Uterus (tissue), 4 donors: ENCODE results near the gene C16orf82. TPM values are rescaled to one million over a fixed set of nuclear protein-coding genes. Genes with fewer than 3 reads are reported as not detected.

ENCODE experiments used
- DNase-seq, 2 donors: peaks; one replicate each; pipeline ENCODE4 v3.0.0-alpha.2; 2019 to 2020
- H3K27ac ChIP-seq, 2 donors: fragments of 200-600 bp; sonication (generic); 1 replicate in 1 of 2; 2 replicates in 1 of 2; pipeline ENCODE4 v1.5.1; 2016 to 2018
- H3K27me3 ChIP-seq, 2 donors: fragments of 200-600 bp; sonication (generic); one replicate each; pipeline ENCODE4 v1.5.1; 2018 to 2019; ENCODE audit warnings: control low read depth in 1 of 2
- H3K36me3 ChIP-seq, 2 donors: fragments of 200-600 bp; sonication (generic); one replicate each; pipeline ENCODE4 v1.5.1; 2019; ENCODE audit warnings: control low read depth in 1 of 2
- H3K4me1 ChIP-seq, 2 donors: fragments of 200-600 bp; sonication (generic); one replicate each; pipeline ENCODE4 v1.5.1; 2018 to 2019; ENCODE audit warnings: control low read depth in 1 of 2
- H3K4me3 ChIP-seq, 2 donors: fragments of 200-600 bp; sonication (generic); 1 replicate in 1 of 2; 2 replicates in 1 of 2; pipeline ENCODE4 v1.5.1; 2018 to 2019; ENCODE audit warnings: mild to moderate bottlenecking in 1 of 2
- H3K9me3 ChIP-seq, 2 donors: fragments of 200-600 bp; sonication (generic); one replicate each; pipeline ENCODE4 v1.5.1; 2019; ENCODE audit warnings: control low read depth in 1 of 2
- POLR2A ChIP-seq, 2 donors: fragments of 450-650 bp; IDR thresholded peaks; one replicate each; pipeline ENCODE4 v1.6.1; 2016; ENCODE audit warnings: antibody characterized with exemption in 2 of 2, mild to moderate bottlenecking in 1 of 2, moderate library complexity in 1 of 2
- intact Hi-C: fragments of 100-400 bp; cut with DNase I; formaldehyde crosslinking; loops from one replicate; pipeline ENCODE4 v1.15.1; 2023; ENCODE audit warnings: low total_unique reads
- total RNA-seq, 4 donors: library from RNA; depleted of rRNA in 3 of 4; stranded (reverse); fragments of >200 nt in 3 of 4; gene quantifications; one replicate each; pipeline versions ENCODE4 v1.1.0 to v1.2.4, GENCODE V29; 2014 to 2023
- TF ChIP-seq, protein P1 (sequence below), 4 experiments: fragments of 200-600 bp in 2 of 4; fragments of 450-650 bp in 2 of 4; sonication (generic) in 2 of 4; IDR thresholded peaks; one replicate each; pipeline ENCODE4 v1.5.1; 2016 to 2019; ENCODE audit warnings: antibody characterized with exemption in 4 of 4, mild to moderate bottlenecking in 2 of 4, moderate library complexity in 1 of 4
- donor health status: DM: yes; HTN: yes; CAD: no.

The C16orf82 gene
- total RNA-seq, 4 donors from 2014 or later, result not detected

DNA sequence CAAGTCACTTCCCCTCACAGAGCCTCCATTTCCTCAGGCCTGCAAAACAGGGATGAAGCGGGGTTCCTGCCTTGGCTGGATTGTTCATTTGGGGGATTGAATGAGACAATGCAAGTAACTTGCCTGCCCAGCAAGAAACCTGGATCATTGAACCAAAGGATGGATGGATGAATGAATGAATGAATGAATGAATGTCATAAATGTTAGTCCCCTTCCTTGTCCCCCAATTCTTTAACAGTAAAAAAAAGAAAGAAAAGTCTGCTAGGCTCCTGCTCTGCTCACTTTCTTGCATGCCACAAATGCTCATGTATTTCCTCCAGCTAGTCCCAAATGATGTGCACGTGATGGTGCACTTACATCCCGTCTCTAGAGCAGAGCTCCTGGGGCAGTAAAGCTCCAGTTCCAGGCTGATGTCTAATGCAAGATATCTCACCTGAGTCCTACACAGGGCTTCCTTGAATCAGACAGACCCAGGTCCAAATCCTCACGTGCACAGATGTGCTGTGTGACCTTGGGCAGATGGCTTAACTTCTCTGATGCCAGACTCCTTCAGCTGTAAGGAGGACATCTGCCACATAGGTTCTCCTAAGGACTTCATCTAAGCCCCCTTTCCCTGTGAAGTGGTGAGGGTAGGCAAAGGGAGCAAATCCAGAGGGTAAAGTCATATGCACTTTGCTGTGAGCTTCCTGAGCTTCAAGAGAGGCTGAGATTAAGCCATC is 45.5 kb downstream of the C16orf82 start:
- no peaks in the 10 kb centered on the region for H3K36me3 ChIP-seq
- intact Hi-C loops, result no loop called here
- TF ChIP-seq, protein P1, sequence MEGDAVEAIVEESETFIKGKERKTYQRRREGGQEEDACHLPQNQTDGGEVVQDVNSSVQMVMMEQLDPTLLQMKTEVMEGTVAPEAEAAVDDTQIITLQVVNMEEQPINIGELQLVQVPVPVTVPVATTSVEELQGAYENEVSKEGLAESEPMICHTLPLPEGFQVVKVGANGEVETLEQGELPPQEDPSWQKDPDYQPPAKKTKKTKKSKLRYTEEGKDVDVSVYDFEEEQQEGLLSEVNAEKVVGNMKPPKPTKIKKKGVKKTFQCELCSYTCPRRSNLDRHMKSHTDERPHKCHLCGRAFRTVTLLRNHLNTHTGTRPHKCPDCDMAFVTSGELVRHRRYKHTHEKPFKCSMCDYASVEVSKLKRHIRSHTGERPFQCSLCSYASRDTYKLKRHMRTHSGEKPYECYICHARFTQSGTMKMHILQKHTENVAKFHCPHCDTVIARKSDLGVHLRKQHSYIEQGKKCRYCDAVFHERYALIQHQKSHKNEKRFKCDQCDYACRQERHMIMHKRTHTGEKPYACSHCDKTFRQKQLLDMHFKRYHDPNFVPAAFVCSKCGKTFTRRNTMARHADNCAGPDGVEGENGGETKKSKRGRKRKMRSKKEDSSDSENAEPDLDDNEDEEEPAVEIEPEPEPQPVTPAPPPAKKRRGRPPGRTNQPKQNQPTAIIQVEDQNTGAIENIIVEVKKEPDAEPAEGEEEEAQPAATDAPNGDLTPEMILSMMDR (IDR thresholded peaks at IDR 0.05), result no peak
- no peak for TF ChIP-seq POLR2A (IDR thresholded peaks at IDR 0.05)
- DNase-seq, result no peak
- H3K27me3 ChIP-seq, result no peaks in the 10 kb centered on the region
- H3K27ac ChIP-seq, result no peak overlapping the region
- H3K9me3 ChIP-seq, result no peaks in the 10 kb centered on the region
- H3K4me3 ChIP-seq, result no peak overlapping the region
- no peaks in the 10 kb centered on the region for H3K4me1 ChIP-seq

- no peaks in the 10 kb centered on the region for H3K4me1 ChIP-seq
- intact Hi-C loops, result no loop called here
- no peak overlapping the region for H3K4me3 ChIP-seq
- no peak overlapping the region for H3K27ac ChIP-seq
- no peak for DNase-seq
- no peaks in the 10 kb centered on the region for H3K27me3 ChIP-seq
- H3K9me3 ChIP-seq, result no peaks in the 10 kb centered on the region
- TF ChIP-seq POLR2A (IDR thresholded peaks at IDR 0.05), result no peak
- TF ChIP-seq, protein P1 (IDR thresholded peaks at IDR 0.05), result no peak
- no peaks in the 10 kb centered on the region for H3K36me3 ChIP-seq
Measured at GRCh38 chr16:27113341-27113841, 46.7 kb downstream of the C16orf82 start.

DNA sequence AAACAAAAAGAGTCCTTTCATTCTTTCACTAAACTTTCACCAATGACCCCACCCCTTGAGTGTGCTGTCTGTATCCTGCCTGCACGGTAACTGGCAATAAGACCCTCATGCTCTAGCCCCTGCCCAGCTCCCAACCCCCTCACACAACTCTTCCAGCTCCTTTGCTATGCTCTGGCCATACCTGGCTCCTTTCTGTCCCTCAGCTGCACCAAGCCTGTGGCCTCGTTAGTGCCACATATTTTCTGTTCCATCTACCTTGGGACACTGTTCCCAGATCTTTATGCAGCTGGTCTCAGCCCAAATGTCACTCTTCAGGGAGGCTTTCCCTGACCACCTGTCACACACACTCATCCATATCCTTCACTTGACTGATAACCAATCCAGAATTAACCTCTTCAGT is 47.3 kb downstream of the C16orf82 start:
- DNase-seq, result no peak
- intact Hi-C loops, result no loop called here
- Histone ChIP-seq H3K27ac (no peak overlapping the region), H3K9me3 (no peaks in the 10 kb centered on the region), H3K27me3 (no peaks in the 10 kb centered on the region), H3K4me1 (no peaks in the 10 kb centered on the region), H3K36me3 (no peaks in the 10 kb centered on the region), H3K4me3 (no peak overlapping the region)
- TF ChIP-seq, protein P1 (IDR thresholded peaks at IDR 0.05), result no peak
- no peak for TF ChIP-seq POLR2A (IDR thresholded peaks at IDR 0.05)

DNA sequence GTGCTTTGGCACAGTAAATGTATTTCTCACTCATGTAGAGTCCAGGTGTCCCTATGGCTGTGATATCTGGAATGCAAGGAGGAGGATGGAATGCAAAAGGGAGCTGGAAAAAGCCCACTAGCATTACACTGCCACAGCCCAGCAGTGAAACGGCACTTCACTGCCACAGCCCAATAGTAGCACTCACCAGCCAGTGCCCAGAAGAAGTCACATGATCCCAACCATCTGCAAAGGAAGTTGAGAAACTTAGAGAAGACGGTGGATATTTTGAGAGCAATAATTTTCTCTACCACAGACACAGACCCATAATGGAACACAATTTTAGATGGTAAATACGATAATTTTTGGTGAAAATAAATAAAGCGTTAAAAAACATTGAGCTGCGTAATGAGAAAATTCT is 51.8 kb downstream of the C16orf82 start:
- Histone ChIP-seq H3K4me1 (no peaks in the 10 kb centered on the region), H3K36me3 (no peaks in the 10 kb centered on the region), H3K9me3 (peaks cover 0 to 8% of the 10 kb centered on the region in 2 donors), H3K27ac (no peak overlapping the region), H3K27me3 (no peaks in the 10 kb centered on the region), H3K4me3 (no peak overlapping the region)
- DNase-seq, result no peak
- intact Hi-C loops, result no loop called here
- no peak for TF ChIP-seq POLR2A (IDR thresholded peaks at IDR 0.05)
- TF ChIP-seq, protein P1 (IDR thresholded peaks at IDR 0.05), result no peak

Other genes with a start within 250 kb of the C16orf82 start
- 10 to 100 TPM in 2 of 4 donors, 1 to 10 TPM in 1, not detected in 1; 4.1 to 31.0 (median 11.5) TPM for gene KDM8, start 136.6 kb downstream of the C16orf82 start, total RNA-seq
- 10 to 100 TPM in 3 of 4 donors, 1 to 10 TPM in 1; 3.2 to 43.6 (median 35.6) TPM for gene NSMCE1, start 201.8 kb downstream of the C16orf82 start, total RNA-seq
- 100 to 1,000 TPM in 1 of 4 donors, 10 to 100 TPM in 2, 1 to 10 TPM in 1; 9.4 to 137 (median 45.4) TPM for gene IL4R, start 247.0 kb downstream of the C16orf82 start, total RNA-seq